HepG2 (cell line): ENCODE results near the gene COX4I2. TPM values are rescaled to one million over a fixed set of nuclear protein-coding genes. Genes with fewer than 3 reads are reported as not detected.
A peak's percentile ranks its signal among the peaks of the same experiment; 100 is the strongest.

Experiments
- ELF4 ChIP-seq: sonication (generic); formaldehyde crosslinking; IDR thresholded peaks from 2 replicates; pipeline ENCODE4 v1.5.0; 2020; ENCODE audit warnings: missing genetic modification reagents, mild to moderate bottlenecking, moderate library complexity, borderline replicate concordance
- ISX ChIP-seq: sonication (generic); formaldehyde crosslinking; conservative IDR thresholded peaks from 2 replicates; pipeline ENCODE4 v1.5.0; 2020; ENCODE audit warnings: missing genetic modification reagents
- KDM1A ChIP-seq: IDR thresholded peaks from 2 replicates; pipeline ENCODE4 v1.6.1; 2016; ENCODE audit warnings: missing compliant biosample characterization
- KLF15 ChIP-seq: sonication (generic); formaldehyde crosslinking; IDR thresholded peaks from 2 replicates; pipeline ENCODE4 v1.8.1; 2023; ENCODE audit warnings: borderline replicate concordance, mild to moderate bottlenecking, inconsistent platforms, missing genetic modification reagents, mixed read lengths
- NFE2 ChIP-seq: sonication (generic); formaldehyde crosslinking; IDR thresholded peaks from 2 replicates; pipeline ENCODE4 v1.4.0; 2020; ENCODE audit warnings: missing genetic modification reagents
- REL ChIP-seq: sonication (generic); formaldehyde crosslinking; conservative IDR thresholded peaks from 2 replicates; pipeline ENCODE4 v1.8.0; 2022; ENCODE audit warnings: mild to moderate bottlenecking, missing genetic modification reagents, moderate library complexity
- TP53 ChIP-seq: sonication (generic); formaldehyde crosslinking; conservative IDR thresholded peaks from 2 replicates; pipeline ENCODE4 v1.4.0; 2020; ENCODE audit warnings: missing genetic modification reagents
- ZNF556 ChIP-seq: sonication (generic); formaldehyde crosslinking; IDR thresholded peaks from 2 replicates; pipeline ENCODE4 v1.4.0; 2020; ENCODE audit warnings: mild to moderate bottlenecking, missing genetic modification reagents, borderline replicate concordance
- ZNF672 ChIP-seq: sonication (generic); formaldehyde crosslinking; IDR thresholded peaks from 2 replicates; pipeline ENCODE4 v1.8.1; 2022; ENCODE audit warnings: missing genetic modification reagents
- polyA plus RNA-seq, 8 experiments: library from polyadenylated mRNA; depleted of rRNA in 3 of 8; stranded (reverse) in 7 of 8; unstranded in 1 of 8; fragments of >200 nt; fragmentation: Illumina TruSeq in 4 of 8; extraction: Trizol in 4 of 8; gene quantifications; 2 replicates each; pipeline versions ENCODE4 v1.2.1 to v1.2.3, GENCODE V29; 2011 to 2016; ENCODE audit warnings: low read depth in 4 of 8, missing spikeins in 1 of 8, mixed read lengths in 1 of 8; ENCODE audit not compliant: insufficient read depth in 1 of 8
- total RNA-seq, 5 experiments: library from RNA; depleted of rRNA; stranded (reverse); fragments of >200 nt; fragmentation: Illumina TruSeq; extraction: Trizol; gene quantifications; 2 replicates each; pipeline ENCODE4 v1.2.3, GENCODE V29; 2016; ENCODE audit warnings: low read depth in 1 of 5
- TF ChIP-seq, protein P1 (sequence below): IDR thresholded peaks from 2 replicates; pipeline ENCODE4 v1.6.1; 2016; ENCODE audit warnings: low read depth, missing genetic modification reagents, missing compliant biosample characterization
- TF ChIP-seq, protein P2 (sequence below): sonication (generic); formaldehyde crosslinking; IDR thresholded peaks from 2 replicates; pipeline ENCODE4 v1.9.0; 2021; ENCODE audit warnings: missing genetic modification reagents, borderline replicate concordance
- TF ChIP-seq, protein P3 (sequence below): IDR thresholded peaks from 2 replicates; pipeline ENCODE4 v1.6.1; 2016; ENCODE audit warnings: mild to moderate bottlenecking, missing biosample characterization, missing genetic modification reagents
- TF ChIP-seq, protein P4 (sequence below): sonication (generic); formaldehyde crosslinking; IDR thresholded peaks from 2 replicates; pipeline ENCODE4 v1.5.1; 2020; ENCODE audit warnings: mild to moderate bottlenecking, missing genetic modification reagents, borderline replicate concordance

COX4I2 gene
- total and polyA plus RNA-seq, 2 of the 13 experiments (the other 11 are each of a cell fraction or from before 2014, with no cell fraction given), result 1.1 TPM; not detected in 1

DNA sequence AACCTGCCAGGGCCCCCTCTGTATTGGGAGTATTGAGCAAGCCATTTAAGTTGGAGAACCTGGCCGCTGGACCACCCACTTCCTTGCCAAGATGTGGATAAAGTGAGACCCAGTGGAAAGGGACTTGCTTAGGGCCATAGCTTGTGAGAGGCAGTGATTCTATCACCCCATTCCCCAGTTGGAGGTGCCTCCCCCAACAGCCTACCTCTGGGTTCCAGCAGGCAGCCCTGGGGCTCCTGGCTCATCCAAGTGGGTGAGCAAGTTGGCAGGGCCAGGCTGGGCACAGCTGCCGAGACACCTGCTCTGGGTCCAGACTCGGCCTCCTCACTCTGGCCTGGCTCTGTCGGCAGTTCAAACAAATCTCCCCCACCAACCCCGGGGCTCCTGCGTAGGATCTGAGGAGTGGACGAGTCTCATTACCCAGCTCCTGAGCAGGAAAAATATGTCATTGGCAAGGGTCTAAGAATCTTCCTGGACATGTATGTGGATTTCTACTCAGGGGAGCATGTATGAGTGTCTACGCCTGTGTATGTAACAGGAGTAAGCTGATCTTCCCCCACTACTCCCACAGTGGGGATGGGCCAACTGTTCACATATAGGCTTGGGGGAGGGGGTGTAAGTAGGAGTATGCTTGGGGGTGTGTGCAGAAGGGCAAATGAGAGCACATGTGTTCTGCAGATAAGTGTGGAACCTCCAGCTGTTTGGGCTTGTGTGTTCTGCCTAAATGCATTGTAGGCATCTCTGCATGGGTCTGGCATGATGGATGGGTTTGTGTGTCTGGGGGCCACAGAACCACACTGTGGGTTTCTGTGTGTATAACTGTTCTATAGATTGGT lies 30.7 kb upstream of the COX4I2 start (continued):
- TF ChIP-seq, protein P1, sequence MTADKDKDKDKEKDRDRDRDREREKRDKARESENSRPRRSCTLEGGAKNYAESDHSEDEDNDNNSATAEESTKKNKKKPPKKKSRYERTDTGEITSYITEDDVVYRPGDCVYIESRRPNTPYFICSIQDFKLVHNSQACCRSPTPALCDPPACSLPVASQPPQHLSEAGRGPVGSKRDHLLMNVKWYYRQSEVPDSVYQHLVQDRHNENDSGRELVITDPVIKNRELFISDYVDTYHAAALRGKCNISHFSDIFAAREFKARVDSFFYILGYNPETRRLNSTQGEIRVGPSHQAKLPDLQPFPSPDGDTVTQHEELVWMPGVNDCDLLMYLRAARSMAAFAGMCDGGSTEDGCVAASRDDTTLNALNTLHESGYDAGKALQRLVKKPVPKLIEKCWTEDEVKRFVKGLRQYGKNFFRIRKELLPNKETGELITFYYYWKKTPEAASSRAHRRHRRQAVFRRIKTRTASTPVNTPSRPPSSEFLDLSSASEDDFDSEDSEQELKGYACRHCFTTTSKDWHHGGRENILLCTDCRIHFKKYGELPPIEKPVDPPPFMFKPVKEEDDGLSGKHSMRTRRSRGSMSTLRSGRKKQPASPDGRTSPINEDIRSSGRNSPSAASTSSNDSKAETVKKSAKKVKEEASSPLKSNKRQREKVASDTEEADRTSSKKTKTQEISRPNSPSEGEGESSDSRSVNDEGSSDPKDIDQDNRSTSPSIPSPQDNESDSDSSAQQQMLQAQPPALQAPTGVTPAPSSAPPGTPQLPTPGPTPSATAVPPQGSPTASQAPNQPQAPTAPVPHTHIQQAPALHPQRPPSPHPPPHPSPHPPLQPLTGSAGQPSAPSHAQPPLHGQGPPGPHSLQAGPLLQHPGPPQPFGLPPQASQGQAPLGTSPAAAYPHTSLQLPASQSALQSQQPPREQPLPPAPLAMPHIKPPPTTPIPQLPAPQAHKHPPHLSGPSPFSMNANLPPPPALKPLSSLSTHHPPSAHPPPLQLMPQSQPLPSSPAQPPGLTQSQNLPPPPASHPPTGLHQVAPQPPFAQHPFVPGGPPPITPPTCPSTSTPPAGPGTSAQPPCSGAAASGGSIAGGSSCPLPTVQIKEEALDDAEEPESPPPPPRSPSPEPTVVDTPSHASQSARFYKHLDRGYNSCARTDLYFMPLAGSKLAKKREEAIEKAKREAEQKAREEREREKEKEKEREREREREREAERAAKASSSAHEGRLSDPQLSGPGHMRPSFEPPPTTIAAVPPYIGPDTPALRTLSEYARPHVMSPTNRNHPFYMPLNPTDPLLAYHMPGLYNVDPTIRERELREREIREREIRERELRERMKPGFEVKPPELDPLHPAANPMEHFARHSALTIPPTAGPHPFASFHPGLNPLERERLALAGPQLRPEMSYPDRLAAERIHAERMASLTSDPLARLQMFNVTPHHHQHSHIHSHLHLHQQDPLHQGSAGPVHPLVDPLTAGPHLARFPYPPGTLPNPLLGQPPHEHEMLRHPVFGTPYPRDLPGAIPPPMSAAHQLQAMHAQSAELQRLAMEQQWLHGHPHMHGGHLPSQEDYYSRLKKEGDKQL (CRISPR knock-in tag), result 0 out of 2 replicates have a peak, but pooled peaks have one; percentile 37
- TF ChIP-seq, protein P2, sequence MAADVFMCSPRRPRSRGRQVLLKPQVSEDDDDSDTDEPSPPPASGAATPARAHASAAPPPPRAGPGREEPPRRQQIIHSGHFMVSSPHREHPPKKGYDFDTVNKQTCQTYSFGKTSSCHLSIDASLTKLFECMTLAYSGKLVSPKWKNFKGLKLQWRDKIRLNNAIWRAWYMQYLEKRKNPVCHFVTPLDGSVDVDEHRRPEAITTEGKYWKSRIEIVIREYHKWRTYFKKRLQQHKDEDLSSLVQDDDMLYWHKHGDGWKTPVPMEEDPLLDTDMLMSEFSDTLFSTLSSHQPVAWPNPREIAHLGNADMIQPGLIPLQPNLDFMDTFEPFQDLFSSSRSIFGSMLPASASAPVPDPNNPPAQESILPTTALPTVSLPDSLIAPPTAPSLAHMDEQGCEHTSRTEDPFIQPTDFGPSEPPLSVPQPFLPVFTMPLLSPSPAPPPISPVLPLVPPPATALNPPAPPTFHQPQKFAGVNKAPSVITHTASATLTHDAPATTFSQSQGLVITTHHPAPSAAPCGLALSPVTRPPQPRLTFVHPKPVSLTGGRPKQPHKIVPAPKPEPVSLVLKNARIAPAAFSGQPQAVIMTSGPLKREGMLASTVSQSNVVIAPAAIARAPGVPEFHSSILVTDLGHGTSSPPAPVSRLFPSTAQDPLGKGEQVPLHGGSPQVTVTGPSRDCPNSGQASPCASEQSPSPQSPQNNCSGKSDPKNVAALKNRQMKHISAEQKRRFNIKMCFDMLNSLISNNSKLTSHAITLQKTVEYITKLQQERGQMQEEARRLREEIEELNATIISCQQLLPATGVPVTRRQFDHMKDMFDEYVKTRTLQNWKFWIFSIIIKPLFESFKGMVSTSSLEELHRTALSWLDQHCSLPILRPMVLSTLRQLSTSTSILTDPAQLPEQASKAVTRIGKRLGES (CRISPR knock-in tag), result 0 out of 2 replicates have a peak, but pooled peaks have one; percentile 74
- TF ChIP-seq KDM1A (CRISPR knock-in tag), result peak; percentile 85
- TF ChIP-seq ISX (CRISPR knock-in tag), result no peak
- TF ChIP-seq TP53 (CRISPR knock-in tag), result peak; percentile 17; the same call in 1 of the 2 replicates
- no peak; the same call in 1 of the 2 replicates for TF ChIP-seq ZNF672 (CRISPR knock-in tag)
- TF ChIP-seq ZNF556 (CRISPR knock-in tag), result 0 out of 2 replicates have a peak, but pooled peaks have one; percentile 38
- TF ChIP-seq NFE2 (CRISPR knock-in tag), result no peak
- no peak for TF ChIP-seq REL (CRISPR knock-in tag)
- TF ChIP-seq KLF15 (CRISPR knock-in tag), result no peak; the same call in 1 of the 2 replicates
- peak; percentile 84 for TF ChIP-seq ELF4 (CRISPR knock-in tag)
- TF ChIP-seq, protein P3, sequence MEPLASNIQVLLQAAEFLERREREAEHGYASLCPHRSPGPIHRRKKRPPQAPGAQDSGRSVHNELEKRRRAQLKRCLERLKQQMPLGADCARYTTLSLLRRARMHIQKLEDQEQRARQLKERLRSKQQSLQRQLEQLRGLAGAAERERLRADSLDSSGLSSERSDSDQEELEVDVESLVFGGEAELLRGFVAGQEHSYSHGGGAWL, result peak; percentile 52; the same call in 1 of the 2 replicates
- TF ChIP-seq, protein P4, sequence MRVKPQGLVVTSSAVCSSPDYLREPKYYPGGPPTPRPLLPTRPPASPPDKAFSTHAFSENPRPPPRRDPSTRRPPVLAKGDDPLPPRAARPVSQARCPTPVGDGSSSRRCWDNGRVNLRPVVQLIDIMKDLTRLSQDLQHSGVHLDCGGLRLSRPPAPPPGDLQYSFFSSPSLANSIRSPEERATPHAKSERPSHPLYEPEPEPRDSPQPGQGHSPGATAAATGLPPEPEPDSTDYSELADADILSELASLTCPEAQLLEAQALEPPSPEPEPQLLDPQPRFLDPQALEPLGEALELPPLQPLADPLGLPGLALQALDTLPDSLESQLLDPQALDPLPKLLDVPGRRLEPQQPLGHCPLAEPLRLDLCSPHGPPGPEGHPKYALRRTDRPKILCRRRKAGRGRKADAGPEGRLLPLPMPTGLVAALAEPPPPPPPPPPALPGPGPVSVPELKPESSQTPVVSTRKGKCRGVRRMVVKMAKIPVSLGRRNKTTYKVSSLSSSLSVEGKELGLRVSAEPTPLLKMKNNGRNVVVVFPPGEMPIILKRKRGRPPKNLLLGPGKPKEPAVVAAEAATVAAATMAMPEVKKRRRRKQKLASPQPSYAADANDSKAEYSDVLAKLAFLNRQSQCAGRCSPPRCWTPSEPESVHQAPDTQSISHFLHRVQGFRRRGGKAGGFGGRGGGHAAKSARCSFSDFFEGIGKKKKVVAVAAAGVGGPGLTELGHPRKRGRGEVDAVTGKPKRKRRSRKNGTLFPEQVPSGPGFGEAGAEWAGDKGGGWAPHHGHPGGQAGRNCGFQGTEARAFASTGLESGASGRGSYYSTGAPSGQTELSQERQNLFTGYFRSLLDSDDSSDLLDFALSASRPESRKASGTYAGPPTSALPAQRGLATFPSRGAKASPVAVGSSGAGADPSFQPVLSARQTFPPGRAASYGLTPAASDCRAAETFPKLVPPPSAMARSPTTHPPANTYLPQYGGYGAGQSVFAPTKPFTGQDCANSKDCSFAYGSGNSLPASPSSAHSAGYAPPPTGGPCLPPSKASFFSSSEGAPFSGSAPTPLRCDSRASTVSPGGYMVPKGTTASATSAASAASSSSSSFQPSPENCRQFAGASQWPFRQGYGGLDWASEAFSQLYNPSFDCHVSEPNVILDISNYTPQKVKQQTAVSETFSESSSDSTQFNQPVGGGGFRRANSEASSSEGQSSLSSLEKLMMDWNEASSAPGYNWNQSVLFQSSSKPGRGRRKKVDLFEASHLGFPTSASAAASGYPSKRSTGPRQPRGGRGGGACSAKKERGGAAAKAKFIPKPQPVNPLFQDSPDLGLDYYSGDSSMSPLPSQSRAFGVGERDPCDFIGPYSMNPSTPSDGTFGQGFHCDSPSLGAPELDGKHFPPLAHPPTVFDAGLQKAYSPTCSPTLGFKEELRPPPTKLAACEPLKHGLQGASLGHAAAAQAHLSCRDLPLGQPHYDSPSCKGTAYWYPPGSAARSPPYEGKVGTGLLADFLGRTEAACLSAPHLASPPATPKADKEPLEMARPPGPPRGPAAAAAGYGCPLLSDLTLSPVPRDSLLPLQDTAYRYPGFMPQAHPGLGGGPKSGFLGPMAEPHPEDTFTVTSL (CRISPR knock-in tag), result peak; percentile 66; the same call in 1 of the 2 replicates
